NCI-H526 treated with DMSO at 0.1 percent for 48 hours (cell line): ENCODE data around the gene GPS2.
A peak's percentile ranks its signal among the peaks of the same experiment; 100 is the strongest.
"Not testable (repeated sequence)": the region's sequence is repeated elsewhere in the genome, so short reads cannot be mapped to it uniquely, and the experiment has no call there.

Source experiments
- DNase-seq: peaks from one replicate; lab custom pipeline; 2025; lab: John Stamatoyannopoulos, UW

GPS2 gene

GRCh38 chr17:7336240-7337175 is 21.3 kb upstream of the GPS2 start, which contains the start of gene ACAP1:
Gene ACAP1, plus strand, starts transcription at chr17:7336529. Its CDS starts 206 bp downstream, at chr17:7336735.
- no peak for DNase-seq

GRCh38 chr17:7335765-7336164 is 20.6 kb upstream of the GPS2 start:
- not testable (repeated sequence) for DNase-seq

- no peak for DNase-seq
Measured at GRCh38 chr17:7334938-7335538, 19.9 kb upstream of the GPS2 start.

- not testable (repeated sequence) for DNase-seq
Measured at GRCh38 chr17:7332600-7333069, 17.5 kb upstream of the GPS2 start.

- no peak for DNase-seq
Measured at GRCh38 chr17:7332111-7332510, 17.0 kb upstream of the GPS2 start.

GRCh38 chr17:7330638-7331015 is 15.5 kb upstream of the GPS2 start:
- DNase-seq = no peak

GRCh38 chr17:7329997-7330637 is 15.0 kb upstream of the GPS2 start:
- peak; percentile 53 for DNase-seq

GRCh38 chr17:7329374-7329996 is 14.3 kb upstream of the GPS2 start:
- peak; percentile 91 for DNase-seq

- no peak for DNase-seq
Measured at GRCh38 chr17:7328840-7329373, 13.7 kb upstream of the GPS2 start, which contains the start of gene NEURL4. Gene NEURL4, minus strand, starts transcription at chr17:7329335. Its CDS starts 23 bp downstream, at chr17:7329312.

- DNase-seq = no peak
Measured at GRCh38 chr17:7328009-7328408, 12.8 kb upstream of the GPS2 start.

GRCh38 chr17:7327501-7327900 is 12.3 kb upstream of the GPS2 start:
- no peak for DNase-seq

- DNase-seq = no peak
Measured at GRCh38 chr17:7327056-7327455, 11.9 kb upstream of the GPS2 start.

- DNase-seq = no peak
Measured at GRCh38 chr17:7326186-7326585, 11.0 kb upstream of the GPS2 start.

GRCh38 chr17:7325031-7325528 is 9.9 kb upstream of the GPS2 start:
- no peak for DNase-seq

GRCh38 chr17:7324438-7324779 is 9.2 kb upstream of the GPS2 start:
- DNase-seq = no peak

- no peak for DNase-seq
Measured at GRCh38 chr17:7323731-7324437, 8.7 kb upstream of the GPS2 start.

GRCh38 chr17:7322520-7323194 is 7.5 kb upstream of the GPS2 start:
- no peak for DNase-seq

GRCh38 chr17:7321466-7321865 is 6.3 kb upstream of the GPS2 start:
- no peak for DNase-seq

- no peak for DNase-seq
Measured at GRCh38 chr17:7318121-7318860, 3.1 kb upstream of the GPS2 start.
